ENCODE data around the gene HCFC1.

HCFC1 gene

DNA sequence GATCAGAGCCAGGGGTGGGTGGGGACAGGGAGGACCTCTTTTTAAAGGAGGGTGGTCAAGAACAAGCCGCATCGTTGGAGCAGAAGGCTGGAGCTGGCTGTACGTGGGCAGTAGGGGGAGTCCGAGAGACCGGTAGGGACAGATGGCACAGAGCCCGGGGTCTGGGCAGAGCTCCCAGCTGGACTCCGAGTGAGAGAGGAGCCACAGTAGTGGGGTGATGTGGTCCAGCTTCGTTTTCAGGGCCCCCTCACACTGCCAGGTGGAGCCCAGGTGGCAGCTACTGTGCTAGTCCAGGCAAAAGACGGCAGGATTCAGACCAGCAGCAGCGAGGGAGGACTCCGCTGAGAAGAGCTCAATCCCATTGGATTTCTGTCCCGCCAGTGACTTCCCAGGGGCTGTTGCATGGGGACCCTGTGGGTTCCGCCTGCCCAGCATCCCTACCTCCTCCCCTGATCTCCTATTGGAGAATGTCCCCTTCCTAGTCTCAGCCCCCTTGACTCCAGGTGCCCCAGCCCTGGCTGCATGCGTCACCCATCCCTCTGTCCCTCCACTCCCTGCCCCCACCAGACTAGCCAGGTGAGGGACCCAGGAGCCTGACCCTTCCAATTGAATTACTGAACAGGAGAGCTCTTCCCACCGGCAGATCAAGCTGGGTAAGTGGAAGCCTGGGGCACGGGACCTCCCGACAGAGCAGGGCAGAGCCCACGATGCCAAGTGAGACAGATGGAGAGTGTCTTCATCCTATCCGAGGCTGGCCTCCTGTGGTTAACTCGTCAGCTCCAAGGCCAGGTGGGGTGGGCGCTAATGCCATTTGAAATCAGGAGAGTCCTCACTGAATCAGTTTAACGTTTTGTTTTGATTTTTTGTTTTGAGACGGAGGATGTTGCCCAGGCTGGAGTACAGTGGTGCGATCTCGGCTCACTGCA is 48.4 kb downstream of the HCFC1 start:
- Histone ChIP-seq H3K9ac (ENCODE audit: low read depth, low read length) (no peak overlapping the region), H3K4me2 (ENCODE audit: low read length) (peak overlapping the region; percentile 38), H3K4me1 (ENCODE audit: control insufficient read depth, insufficient read depth, low read length) (peaks cover 40% of the 10 kb centered on the region), H3K27me3 (ENCODE audit: control insufficient read depth, insufficient read depth, low read length) (peaks cover 3% of the 10 kb centered on the region), H3K36me3 (ENCODE audit: insufficient read depth, low read length) (no peaks in the 10 kb centered on the region), H3K9me3 (replicated peaks; ENCODE audit: low read length) (no peaks in the 10 kb centered on the region), H3K4me3 (ENCODE audit: low read length) (no peak overlapping the region)

DNA sequence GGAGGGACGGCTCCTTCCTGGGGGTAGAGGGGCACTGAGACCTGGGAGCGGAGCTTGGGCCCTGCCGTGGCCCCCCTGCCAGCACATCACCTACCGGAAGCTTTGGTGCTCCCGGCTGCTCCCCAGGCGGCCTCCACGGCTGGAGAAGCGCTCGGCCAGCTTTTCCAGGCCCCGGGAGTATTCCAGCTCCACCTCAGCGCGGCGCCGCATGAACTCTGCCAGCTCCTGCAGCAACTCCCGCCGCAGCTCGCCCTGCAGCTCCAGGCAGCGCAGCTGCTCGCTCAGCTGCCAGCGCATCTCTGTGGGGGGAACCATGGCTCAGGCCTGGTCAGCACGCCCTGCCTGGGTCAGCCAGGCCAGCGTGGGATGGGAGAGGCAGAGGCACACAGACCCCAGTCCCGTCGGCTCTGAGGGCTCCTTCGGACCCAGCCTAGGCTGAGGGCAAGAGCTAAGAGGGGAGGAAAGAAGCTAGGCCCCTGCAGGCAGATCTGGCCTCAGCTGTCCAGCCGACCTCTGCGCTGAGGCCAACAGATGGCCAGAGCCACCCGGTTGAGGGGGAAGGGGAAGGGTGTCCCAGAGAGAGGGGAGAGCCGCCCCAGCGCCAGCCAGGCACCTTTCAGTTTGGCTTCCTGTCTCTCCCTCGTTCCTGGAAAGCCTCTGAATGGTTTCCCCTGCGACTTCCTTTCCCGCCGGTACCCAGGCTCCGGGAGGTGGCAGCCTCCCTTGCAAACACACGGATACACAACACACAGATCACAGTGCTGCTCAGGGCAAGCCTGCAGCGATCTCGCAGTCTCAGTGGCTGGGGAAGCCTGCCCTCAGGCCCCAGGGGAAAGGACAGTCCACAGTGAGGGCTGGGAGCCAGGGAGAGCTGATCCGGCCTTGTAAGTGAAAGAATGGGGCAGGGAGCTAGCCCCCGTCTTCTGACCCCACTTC is 49.8 kb downstream of the HCFC1 start:
- no peaks in the 10 kb centered on the region for H3K9me3 ChIP-seq (replicated peaks; ENCODE audit: low read length)
- peaks cover 29% of the 10 kb centered on the region for H3K4me1 ChIP-seq (ENCODE audit: control insufficient read depth, insufficient read depth, low read length)
- H3K27me3 ChIP-seq (ENCODE audit: control insufficient read depth, insufficient read depth, low read length) = peaks cover 7% of the 10 kb centered on the region
- H3K36me3 ChIP-seq (ENCODE audit: insufficient read depth, low read length) = no peaks in the 10 kb centered on the region
- H3K9ac ChIP-seq (ENCODE audit: low read depth, low read length) = peak overlapping the region; percentile 18
- peak overlapping the region; percentile 65 for H3K4me2 ChIP-seq (ENCODE audit: low read length)
- H3K4me3 ChIP-seq (ENCODE audit: low read length) = peak overlapping the region; percentile 39

DNA sequence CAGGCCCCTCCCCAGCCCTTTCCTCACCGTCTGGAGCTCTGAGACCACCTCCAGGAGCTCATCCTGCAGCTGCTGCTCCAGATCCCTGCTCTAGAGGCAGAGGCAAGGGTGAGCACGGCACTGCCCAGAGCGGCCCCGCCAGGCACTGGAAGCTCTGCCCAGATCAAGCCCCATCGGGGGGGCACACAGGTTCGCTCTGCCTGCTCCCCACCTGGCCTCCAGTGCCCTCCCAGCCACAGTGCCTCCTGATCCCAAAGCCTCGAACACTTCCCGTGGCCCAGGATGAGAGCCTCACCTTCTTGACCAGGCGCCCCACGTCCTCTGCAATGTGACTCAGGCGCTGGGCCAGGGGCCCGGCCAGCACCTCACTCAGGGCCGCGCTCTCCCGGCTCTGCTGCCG is 50.5 kb downstream of the HCFC1 start:
- Histone ChIP-seq H3K36me3 (ENCODE audit: insufficient read depth, low read length) (no peaks in the 10 kb centered on the region), H3K4me3 (ENCODE audit: low read length) (no peak overlapping the region), H3K9ac (ENCODE audit: low read depth, low read length) (peak overlapping the region; percentile 18), H3K9me3 (replicated peaks; ENCODE audit: low read length) (no peaks in the 10 kb centered on the region), H3K4me2 (ENCODE audit: low read length) (peak overlapping the region; percentile 65), H3K4me1 (ENCODE audit: control insufficient read depth, insufficient read depth, low read length) (peaks cover 22% of the 10 kb centered on the region), H3K27me3 (ENCODE audit: control insufficient read depth, insufficient read depth, low read length) (peaks cover 7% of the 10 kb centered on the region)

DNA sequence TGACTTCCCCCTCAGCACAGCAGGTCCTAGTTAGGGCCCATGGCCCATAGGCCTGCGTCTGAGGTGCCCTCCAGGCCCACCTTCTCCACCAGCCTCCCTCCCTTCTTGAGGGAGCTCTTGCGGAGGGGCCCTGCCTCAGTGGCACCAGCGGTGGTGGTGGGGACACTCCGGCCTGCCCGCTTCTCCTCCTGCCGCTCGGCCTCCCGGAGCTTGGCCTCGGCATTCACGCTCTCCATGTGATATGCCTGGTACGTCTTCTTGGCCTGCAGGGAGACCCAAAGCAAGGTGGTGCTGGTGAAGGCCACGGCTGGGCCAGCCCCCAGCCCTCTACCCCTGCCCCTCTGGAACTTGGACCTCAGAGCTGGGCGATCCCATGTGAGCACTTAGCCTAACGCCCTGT is 51.1 kb downstream of the HCFC1 start:
- H3K4me1 ChIP-seq (ENCODE audit: control insufficient read depth, insufficient read depth, low read length) = peaks cover 22% of the 10 kb centered on the region
- no peak overlapping the region for H3K4me2 ChIP-seq (ENCODE audit: low read length)
- peaks cover 7% of the 10 kb centered on the region for H3K27me3 ChIP-seq (ENCODE audit: control insufficient read depth, insufficient read depth, low read length)
- H3K36me3 ChIP-seq (ENCODE audit: insufficient read depth, low read length) = no peaks in the 10 kb centered on the region
- no peak overlapping the region for H3K4me3 ChIP-seq (ENCODE audit: low read length)
- no peak overlapping the region for H3K9ac ChIP-seq (ENCODE audit: low read depth, low read length)
- H3K9me3 ChIP-seq (replicated peaks; ENCODE audit: low read length) = no peaks in the 10 kb centered on the region

DNA sequence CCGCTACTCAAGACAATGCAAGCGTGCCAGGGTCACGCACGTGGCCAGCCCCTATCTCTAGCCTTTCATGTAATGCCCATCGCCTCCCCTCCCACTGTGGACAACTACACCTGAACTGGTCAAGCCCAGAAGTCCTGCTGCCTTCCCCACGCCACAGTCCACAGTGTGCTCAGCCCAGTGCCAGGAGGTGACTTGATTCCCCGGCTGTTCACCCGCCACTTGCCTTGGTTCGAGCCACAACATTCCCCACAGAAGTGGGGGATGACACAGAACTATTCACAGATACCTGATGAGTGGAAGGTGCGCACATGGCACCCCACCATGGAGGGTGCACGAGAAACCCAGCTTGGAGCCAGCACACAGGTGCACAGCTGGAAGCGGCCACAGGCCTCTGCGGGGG is 52.3 kb downstream of the HCFC1 start:
- H3K4me3 ChIP-seq (ENCODE audit: low read length) = no peak overlapping the region
- no peaks in the 10 kb centered on the region for H3K36me3 ChIP-seq (ENCODE audit: insufficient read depth, low read length)
- no peak overlapping the region for H3K9ac ChIP-seq (ENCODE audit: low read depth, low read length)
- peaks cover 19% of the 10 kb centered on the region for H3K4me1 ChIP-seq (ENCODE audit: control insufficient read depth, insufficient read depth, low read length)
- no peak overlapping the region for H3K4me2 ChIP-seq (ENCODE audit: low read length)
- H3K9me3 ChIP-seq (replicated peaks; ENCODE audit: low read length) = no peaks in the 10 kb centered on the region
- H3K27me3 ChIP-seq (ENCODE audit: control insufficient read depth, insufficient read depth, low read length) = peaks cover 7% of the 10 kb centered on the region

DNA sequence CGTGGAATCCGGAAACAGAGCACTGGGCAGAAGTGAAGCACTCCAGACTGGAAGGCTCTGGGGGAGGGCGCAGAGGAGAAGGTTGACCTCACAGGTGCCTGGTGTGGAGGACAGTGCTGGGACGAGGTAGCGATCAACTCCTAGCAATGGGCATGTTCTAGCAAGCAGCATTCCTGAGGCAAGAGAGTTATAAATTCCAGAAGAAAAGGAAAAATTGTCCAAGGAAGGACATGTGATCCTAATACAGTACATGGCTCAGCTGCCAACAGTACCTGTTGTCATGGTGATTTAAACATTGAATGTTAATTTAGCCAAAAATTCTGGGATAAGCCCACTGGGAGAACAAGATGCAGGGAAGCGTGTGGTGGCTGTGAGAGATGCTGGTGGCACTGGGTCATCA is 53.7 kb downstream of the HCFC1 start:
- H3K36me3 ChIP-seq (ENCODE audit: insufficient read depth, low read length) = no peaks in the 10 kb centered on the region
- H3K9me3 ChIP-seq (replicated peaks; ENCODE audit: low read length) = no peaks in the 10 kb centered on the region
- no peak overlapping the region for H3K4me2 ChIP-seq (ENCODE audit: low read length)
- no peak overlapping the region for H3K4me3 ChIP-seq (ENCODE audit: low read length)
- no peak overlapping the region for H3K9ac ChIP-seq (ENCODE audit: low read depth, low read length)
- peaks cover 7% of the 10 kb centered on the region for H3K27me3 ChIP-seq (ENCODE audit: control insufficient read depth, insufficient read depth, low read length)
- H3K4me1 ChIP-seq (ENCODE audit: control insufficient read depth, insufficient read depth, low read length) = peaks cover 14% of the 10 kb centered on the region

DNA sequence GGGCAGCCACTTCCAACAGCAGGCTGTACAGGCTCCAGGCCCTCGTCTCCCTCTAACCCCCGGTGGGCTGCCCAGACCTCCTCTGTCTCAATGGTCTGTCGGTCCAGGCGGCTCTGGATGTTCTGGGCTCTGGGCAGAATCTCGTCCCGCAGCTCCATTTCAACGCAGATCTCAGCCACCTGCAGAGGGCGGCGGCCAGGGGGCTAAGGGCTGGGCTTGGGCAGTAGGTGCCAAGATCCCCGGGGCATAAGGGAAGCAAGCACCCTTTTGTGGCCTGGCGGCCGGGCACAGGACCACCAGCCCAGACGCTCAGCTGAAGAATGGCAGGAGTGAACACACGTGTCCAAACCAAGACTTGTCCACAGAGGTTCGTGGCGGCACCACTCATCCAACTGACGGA is 57.9 kb downstream of the HCFC1 start:
- Histone ChIP-seq H3K9me3 (replicated peaks; ENCODE audit: low read length) (no peaks in the 10 kb centered on the region), H3K9ac (ENCODE audit: low read depth, low read length) (no peak overlapping the region), H3K36me3 (ENCODE audit: insufficient read depth, low read length) (no peaks in the 10 kb centered on the region), H3K27me3 (ENCODE audit: control insufficient read depth, insufficient read depth, low read length) (peaks cover 4% of the 10 kb centered on the region), H3K4me2 (ENCODE audit: low read length) (no peak overlapping the region), H3K4me1 (ENCODE audit: control insufficient read depth, insufficient read depth, low read length) (no peaks in the 10 kb centered on the region), H3K4me3 (ENCODE audit: low read length) (no peak overlapping the region)

DNA sequence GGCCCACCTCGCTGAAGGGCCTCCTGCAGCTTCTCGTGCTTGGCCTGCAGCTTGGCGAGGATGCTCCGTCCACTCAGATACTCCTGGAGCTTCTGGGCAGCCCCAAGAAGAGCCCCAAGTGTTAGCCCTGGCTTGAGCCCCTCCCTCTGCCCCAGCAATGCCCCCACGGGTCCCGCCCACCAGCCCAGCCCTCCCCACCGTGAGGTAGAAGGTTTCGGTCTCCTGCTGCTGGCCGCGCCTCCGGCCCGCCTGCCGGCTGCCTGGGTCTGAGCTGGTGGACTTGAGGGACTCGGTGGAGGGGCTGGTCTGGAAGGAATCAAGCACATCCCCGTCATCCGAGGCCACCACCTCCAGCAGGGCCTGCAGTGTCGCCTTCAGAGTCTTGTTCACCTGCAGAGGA is 58.4 kb downstream of the HCFC1 start:
- no peaks in the 10 kb centered on the region for H3K4me1 ChIP-seq (ENCODE audit: control insufficient read depth, insufficient read depth, low read length)
- H3K4me2 ChIP-seq (ENCODE audit: low read length) = no peak overlapping the region
- H3K27me3 ChIP-seq (ENCODE audit: control insufficient read depth, insufficient read depth, low read length) = peaks cover 6% of the 10 kb centered on the region
- no peak overlapping the region for H3K9ac ChIP-seq (ENCODE audit: low read depth, low read length)
- no peak overlapping the region for H3K4me3 ChIP-seq (ENCODE audit: low read length)
- H3K9me3 ChIP-seq (replicated peaks; ENCODE audit: low read length) = no peaks in the 10 kb centered on the region
- no peaks in the 10 kb centered on the region for H3K36me3 ChIP-seq (ENCODE audit: insufficient read depth, low read length)

DNA sequence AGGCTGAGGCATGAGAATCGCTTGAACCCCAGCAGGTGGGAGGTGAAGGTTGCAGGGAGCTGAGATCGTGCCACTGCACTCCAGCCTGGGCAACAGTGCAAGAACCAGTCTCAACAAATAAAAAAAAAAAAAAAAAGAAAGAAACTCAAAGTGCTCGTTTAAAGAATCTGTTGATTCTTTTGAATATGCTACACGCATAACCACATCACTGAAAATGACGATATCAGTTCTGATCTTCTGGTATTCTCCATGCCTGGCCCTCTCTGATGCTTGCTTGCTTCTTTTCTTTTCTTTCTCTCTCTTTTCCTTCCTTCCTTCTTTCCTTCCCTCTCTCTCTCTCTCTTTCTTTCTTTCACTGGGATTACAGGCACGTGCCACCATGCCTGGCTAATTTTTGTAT is 59.8 kb downstream of the HCFC1 start:
- Histone ChIP-seq H3K27me3 (ENCODE audit: control insufficient read depth, insufficient read depth, low read length) (peaks cover 3% of the 10 kb centered on the region), H3K4me1 (ENCODE audit: control insufficient read depth, insufficient read depth, low read length) (no peaks in the 10 kb centered on the region), H3K4me3 (ENCODE audit: low read length) (no peak overlapping the region), H3K9me3 (replicated peaks; ENCODE audit: low read length) (no peaks in the 10 kb centered on the region), H3K4me2 (ENCODE audit: low read length) (no peak overlapping the region), H3K9ac (ENCODE audit: low read depth, low read length) (no peak overlapping the region), H3K36me3 (ENCODE audit: insufficient read depth, low read length) (no peaks in the 10 kb centered on the region)

DNA sequence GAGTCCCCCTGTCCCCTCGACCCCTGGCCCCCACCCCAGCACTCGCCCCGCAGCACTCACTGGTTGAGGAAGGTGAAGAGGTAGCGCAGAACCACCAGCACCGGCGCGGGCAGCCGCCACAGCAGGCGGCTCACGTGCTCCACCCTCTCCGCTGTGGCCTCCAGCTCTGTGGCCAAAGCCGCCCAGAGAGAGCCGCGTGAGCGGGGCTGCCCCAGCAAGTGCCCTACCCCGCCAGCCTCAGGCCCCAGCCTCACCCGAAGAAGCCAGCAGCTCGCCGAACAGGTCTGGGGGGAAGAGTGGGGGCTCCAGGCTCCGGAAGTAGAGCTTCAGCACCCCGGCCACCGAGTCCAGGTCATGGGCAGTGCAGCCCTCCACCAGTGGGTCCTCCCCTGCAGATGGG is 61.2 kb downstream of the HCFC1 start:
- H3K4me1 ChIP-seq (ENCODE audit: control insufficient read depth, insufficient read depth, low read length) = no peaks in the 10 kb centered on the region
- H3K4me3 ChIP-seq (ENCODE audit: low read length) = no peak overlapping the region
- H3K27me3 ChIP-seq (ENCODE audit: control insufficient read depth, insufficient read depth, low read length) = peaks cover 9% of the 10 kb centered on the region
- no peak overlapping the region for H3K9ac ChIP-seq (ENCODE audit: low read depth, low read length)
- no peaks in the 10 kb centered on the region for H3K9me3 ChIP-seq (replicated peaks; ENCODE audit: low read length)
- no peaks in the 10 kb centered on the region for H3K36me3 ChIP-seq (ENCODE audit: insufficient read depth, low read length)
- H3K4me2 ChIP-seq (ENCODE audit: low read length) = no peak overlapping the region

DNA sequence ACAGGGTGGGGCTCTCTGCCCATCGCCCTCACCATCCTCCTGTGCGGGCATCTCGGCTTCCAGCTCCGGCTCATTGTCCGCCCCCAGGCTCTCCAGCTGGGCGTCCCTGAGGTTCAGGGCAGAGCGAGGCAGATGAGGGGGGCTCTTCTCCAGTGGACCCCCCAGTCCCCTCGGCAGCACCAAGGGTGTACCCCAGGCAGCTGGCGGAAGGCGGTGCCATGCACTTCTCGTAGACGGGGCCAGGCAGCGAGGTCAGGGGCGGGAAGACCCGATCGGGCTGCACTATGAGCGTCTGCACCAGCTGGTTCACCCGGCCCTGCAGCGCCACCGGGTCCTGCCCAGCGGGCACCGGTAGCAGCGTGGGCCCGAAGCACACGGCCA is 61.6 kb downstream of the HCFC1 start:
- Histone ChIP-seq H3K36me3 (ENCODE audit: insufficient read depth, low read length) (no peaks in the 10 kb centered on the region), H3K4me3 (ENCODE audit: low read length) (no peak overlapping the region), H3K4me2 (ENCODE audit: low read length) (no peak overlapping the region), H3K9me3 (replicated peaks; ENCODE audit: low read length) (no peaks in the 10 kb centered on the region), H3K4me1 (ENCODE audit: control insufficient read depth, insufficient read depth, low read length) (no peaks in the 10 kb centered on the region), H3K9ac (ENCODE audit: low read depth, low read length) (no peak overlapping the region), H3K27me3 (ENCODE audit: control insufficient read depth, insufficient read depth, low read length) (peaks cover 9% of the 10 kb centered on the region)

Measured in skeletal muscle satellite cell (primary cell).